GM12878 (cell line): ENCODE results near the gene MGLL. TPM values are rescaled to one million over a fixed set of nuclear protein-coding genes. Genes with fewer than 3 reads are reported as not detected.

Experiments used
- ATF7 ChIP-seq: fragments of 450-650 bp; IDR thresholded peaks from 2 replicates; pipeline ENCODE4 v1.6.1; 2016; ENCODE audit warnings: low read depth, mild to moderate bottlenecking
- DPF2 ChIP-seq: fragments of 450-650 bp; IDR thresholded peaks from 2 replicates; pipeline ENCODE4 v1.6.1; 2017; ENCODE audit warnings: mild to moderate bottlenecking
- HCFC1 ChIP-seq: fragments of 150-350 bp; IDR thresholded peaks from 2 replicates; pipeline ENCODE4 v1.6.1; 2014; ENCODE audit warnings: low read length
- NFIC ChIP-seq: IDR thresholded peaks from 2 replicates; pipeline ENCODE4 v1.6.1; 2012; ENCODE audit warnings: low read depth, mild to moderate bottlenecking, inconsistent platforms, low read length, moderate library complexity
- NFXL1 ChIP-seq: fragments of 450-650 bp; IDR thresholded peaks from 2 replicates; pipeline ENCODE4 v1.6.1; 2017; ENCODE audit warnings: antibody characterized with exemption, mild to moderate bottlenecking, borderline replicate concordance
- SKIL ChIP-seq: fragments of 450-650 bp; IDR thresholded peaks from 2 replicates; pipeline ENCODE4 v1.6.1; 2017; ENCODE audit warnings: mild to moderate bottlenecking, low read depth, inconsistent platforms; ENCODE audit not compliant: poor library complexity, severe bottlenecking
- ZSCAN29 ChIP-seq: fragments of 450-650 bp; IDR thresholded peaks from 2 replicates; pipeline ENCODE4 v1.6.1; 2017; ENCODE audit warnings: mild to moderate bottlenecking, moderate library complexity
- polyA plus RNA-seq, 11 experiments: library from polyadenylated mRNA; depleted of rRNA in 4 of 11; unstranded in 6 of 11; stranded (reverse) in 5 of 11; fragments of >200 nt; fragmentation: Nextera tagmentation in 4 of 11; fragmentation: Illumina TruSeq in 1 of 11; extraction: Ambion mirVana in 4 of 11; extraction: Trizol in 1 of 11; gene quantifications; 1 replicate in 1 of 11; 2 replicates in 10 of 11; pipeline versions ENCODE4 v1.2.1 to v1.2.3, GENCODE V29; 2011 to 2016; ENCODE audit warnings: inconsistent platforms in 2 of 11, missing spikeins in 2 of 11, low read depth in 1 of 11
- total RNA-seq, 4 experiments: library from RNA; depleted of rRNA in 3 of 4; stranded (reverse); fragments of >200 nt in 3 of 4; fragmentation: Illumina TruSeq in 1 of 4; extraction: Trizol in 1 of 4; gene quantifications; 2 replicates each; pipeline versions ENCODE4 v1.2.1 to v1.2.3, GENCODE V29; 2013 to 2021
- TF ChIP-seq, protein P1 (sequence below): fragments of 450-650 bp; IDR thresholded peaks from 2 replicates; pipeline ENCODE4 v1.6.1; 2018; ENCODE audit warnings: mild to moderate bottlenecking, low read depth, moderate library complexity; ENCODE audit not compliant: partially characterized antibody
- TF ChIP-seq, protein P2 (sequence below): fragments of 150-350 bp; IDR thresholded peaks from 2 replicates; pipeline ENCODE4 v1.6.1; 2016; ENCODE audit warnings: low read depth, low read length

MGLL gene
- total and polyA plus RNA-seq, 10 of the 15 experiments (the other 5 are each of a cell fraction or from before 2014, with no cell fraction given): 44.9 to 177 (median 72.9) TPM

DNA sequence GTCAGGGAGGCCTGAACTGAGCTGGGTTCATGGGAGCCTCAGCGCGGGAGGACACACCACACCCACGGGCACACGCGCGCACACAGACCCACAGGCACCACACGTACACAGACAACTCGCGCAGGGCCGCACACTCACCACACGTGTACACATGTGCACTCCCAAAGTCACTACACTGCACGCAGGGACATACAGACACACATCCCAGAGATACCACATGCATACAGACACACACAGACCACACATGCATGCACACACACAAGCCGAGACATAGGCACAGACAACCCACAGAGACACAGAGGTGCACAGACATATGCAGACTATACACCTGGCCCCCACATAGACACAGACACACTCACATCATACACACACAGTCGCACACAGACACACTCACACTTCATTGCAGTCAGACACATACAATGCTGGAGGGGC, 1.1 kb upstream of the MGLL start (continued):
- TF ChIP-seq, protein P1, sequence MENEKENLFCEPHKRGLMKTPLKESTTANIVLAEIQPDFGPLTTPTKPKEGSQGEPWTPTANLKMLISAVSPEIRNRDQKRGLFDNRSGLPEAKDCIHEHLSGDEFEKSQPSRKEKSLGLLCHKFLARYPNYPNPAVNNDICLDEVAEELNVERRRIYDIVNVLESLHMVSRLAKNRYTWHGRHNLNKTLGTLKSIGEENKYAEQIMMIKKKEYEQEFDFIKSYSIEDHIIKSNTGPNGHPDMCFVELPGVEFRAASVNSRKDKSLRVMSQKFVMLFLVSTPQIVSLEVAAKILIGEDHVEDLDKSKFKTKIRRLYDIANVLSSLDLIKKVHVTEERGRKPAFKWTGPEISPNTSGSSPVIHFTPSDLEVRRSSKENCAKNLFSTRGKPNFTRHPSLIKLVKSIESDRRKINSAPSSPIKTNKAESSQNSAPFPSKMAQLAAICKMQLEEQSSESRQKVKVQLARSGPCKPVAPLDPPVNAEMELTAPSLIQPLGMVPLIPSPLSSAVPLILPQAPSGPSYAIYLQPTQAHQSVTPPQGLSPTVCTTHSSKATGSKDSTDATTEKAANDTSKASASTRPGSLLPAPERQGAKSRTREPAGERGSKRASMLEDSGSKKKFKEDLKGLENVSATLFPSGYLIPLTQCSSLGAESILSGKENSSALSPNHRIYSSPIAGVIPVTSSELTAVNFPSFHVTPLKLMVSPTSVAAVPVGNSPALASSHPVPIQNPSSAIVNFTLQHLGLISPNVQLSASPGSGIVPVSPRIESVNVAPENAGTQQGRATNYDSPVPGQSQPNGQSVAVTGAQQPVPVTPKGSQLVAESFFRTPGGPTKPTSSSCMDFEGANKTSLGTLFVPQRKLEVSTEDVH: no peak
- TF ChIP-seq DPF2: no peak
- TF ChIP-seq SKIL: no peak
- TF ChIP-seq, protein P2, sequence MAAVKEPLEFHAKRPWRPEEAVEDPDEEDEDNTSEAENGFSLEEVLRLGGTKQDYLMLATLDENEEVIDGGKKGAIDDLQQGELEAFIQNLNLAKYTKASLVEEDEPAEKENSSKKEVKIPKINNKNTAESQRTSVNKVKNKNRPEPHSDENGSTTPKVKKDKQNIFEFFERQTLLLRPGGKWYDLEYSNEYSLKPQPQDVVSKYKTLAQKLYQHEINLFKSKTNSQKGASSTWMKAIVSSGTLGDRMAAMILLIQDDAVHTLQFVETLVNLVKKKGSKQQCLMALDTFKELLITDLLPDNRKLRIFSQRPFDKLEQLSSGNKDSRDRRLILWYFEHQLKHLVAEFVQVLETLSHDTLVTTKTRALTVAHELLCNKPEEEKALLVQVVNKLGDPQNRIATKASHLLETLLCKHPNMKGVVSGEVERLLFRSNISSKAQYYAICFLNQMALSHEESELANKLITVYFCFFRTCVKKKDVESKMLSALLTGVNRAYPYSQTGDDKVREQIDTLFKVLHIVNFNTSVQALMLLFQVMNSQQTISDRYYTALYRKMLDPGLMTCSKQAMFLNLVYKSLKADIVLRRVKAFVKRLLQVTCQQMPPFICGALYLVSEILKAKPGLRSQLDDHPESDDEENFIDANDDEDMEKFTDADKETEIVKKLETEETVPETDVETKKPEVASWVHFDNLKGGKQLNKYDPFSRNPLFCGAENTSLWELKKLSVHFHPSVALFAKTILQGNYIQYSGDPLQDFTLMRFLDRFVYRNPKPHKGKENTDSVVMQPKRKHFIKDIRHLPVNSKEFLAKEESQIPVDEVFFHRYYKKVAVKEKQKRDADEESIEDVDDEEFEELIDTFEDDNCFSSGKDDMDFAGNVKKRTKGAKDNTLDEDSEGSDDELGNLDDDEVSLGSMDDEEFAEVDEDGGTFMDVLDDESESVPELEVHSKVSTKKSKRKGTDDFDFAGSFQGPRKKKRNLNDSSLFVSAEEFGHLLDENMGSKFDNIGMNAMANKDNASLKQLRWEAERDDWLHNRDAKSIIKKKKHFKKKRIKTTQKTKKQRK: no peak
- no peak for TF ChIP-seq ATF7
- TF ChIP-seq NFIC: no peak
- no peak for TF ChIP-seq HCFC1
- no peak for TF ChIP-seq ZSCAN29
- no peak for TF ChIP-seq NFXL1
